ENCODE data around the gene DNAH8.

Gene DNAH8

GRCh38 chr6:38715016-38715689, at the start of gene DNAH8:
Gene DNAH8, plus strand, starts transcription at chr6:38715311. Its CDS starts 7,499 bp downstream, at chr6:38722810.
- DNase-seq: no peak
- in situ Hi-C loops (cut with HindIII; ENCODE audit: low pct_ligation_motif_present, low pct_unique_long_range_greater_than_20kb, low sequenced_read_pairs): no loop called here

- in situ Hi-C loops (cut with HindIII; ENCODE audit: low pct_ligation_motif_present, low pct_unique_long_range_greater_than_20kb, low sequenced_read_pairs): no loop called here
- peak; percentile 54 for DNase-seq
Measured at GRCh38 chr6:38671885-38672467, 43.1 kb upstream of the DNAH8 start.

- in situ Hi-C loops (cut with HindIII; ENCODE audit: low pct_ligation_motif_present, low pct_unique_long_range_greater_than_20kb, low sequenced_read_pairs): no loop called here
- DNase-seq: no peak
Measured at GRCh38 chr6:38673397-38674165, 41.5 kb upstream of the DNAH8 start.

- no peak for DNase-seq
- in situ Hi-C loops (cut with HindIII; ENCODE audit: low pct_ligation_motif_present, low pct_unique_long_range_greater_than_20kb, low sequenced_read_pairs): no loop called here
Measured at GRCh38 chr6:38676236-38676973, 38.7 kb upstream of the DNAH8 start.

GRCh38 chr6:38676974-38677544, 38.1 kb upstream of the DNAH8 start:
- in situ Hi-C loops (cut with HindIII; ENCODE audit: low pct_ligation_motif_present, low pct_unique_long_range_greater_than_20kb, low sequenced_read_pairs): no loop called here
- no peak for DNase-seq

- DNase-seq: no peak
- in situ Hi-C loops (cut with HindIII; ENCODE audit: low pct_ligation_motif_present, low pct_unique_long_range_greater_than_20kb, low sequenced_read_pairs): no loop called here
Measured at GRCh38 chr6:38678178-38678760, 36.8 kb upstream of the DNAH8 start.

- DNase-seq: no peak
- in situ Hi-C loops (cut with HindIII; ENCODE audit: low pct_ligation_motif_present, low pct_unique_long_range_greater_than_20kb, low sequenced_read_pairs): no loop called here
Measured at GRCh38 chr6:38679668-38680067, 35.4 kb upstream of the DNAH8 start.

GRCh38 chr6:38681850-38682249, 33.3 kb upstream of the DNAH8 start:
- in situ Hi-C loops (cut with HindIII; ENCODE audit: low pct_ligation_motif_present, low pct_unique_long_range_greater_than_20kb, low sequenced_read_pairs): no loop called here
- DNase-seq: no peak

GRCh38 chr6:38684237-38684636, 30.9 kb upstream of the DNAH8 start:
- in situ Hi-C loops (cut with HindIII; ENCODE audit: low pct_ligation_motif_present, low pct_unique_long_range_greater_than_20kb, low sequenced_read_pairs): no loop called here
- DNase-seq: no peak

GRCh38 chr6:38684904-38685303, 30.2 kb upstream of the DNAH8 start:
- DNase-seq: no peak
- in situ Hi-C loops (cut with HindIII; ENCODE audit: low pct_ligation_motif_present, low pct_unique_long_range_greater_than_20kb, low sequenced_read_pairs): no loop called here

GRCh38 chr6:38686270-38687042, 28.7 kb upstream of the DNAH8 start:
- in situ Hi-C loops (cut with HindIII; ENCODE audit: low pct_ligation_motif_present, low pct_unique_long_range_greater_than_20kb, low sequenced_read_pairs): no loop called here

GRCh38 chr6:38687043-38687353, 28.1 kb upstream of the DNAH8 start:
- DNase-seq: no peak
- in situ Hi-C loops (cut with HindIII; ENCODE audit: low pct_ligation_motif_present, low pct_unique_long_range_greater_than_20kb, low sequenced_read_pairs): no loop called here

More at GRCh38 chr6:38686270-38687042, 28.7 kb upstream of the DNAH8 start:
- DNase-seq: no peak

- in situ Hi-C loops (cut with HindIII; ENCODE audit: low pct_ligation_motif_present, low pct_unique_long_range_greater_than_20kb, low sequenced_read_pairs): no loop called here
- no peak for DNase-seq
Measured at GRCh38 chr6:38687549-38687948, 27.6 kb upstream of the DNAH8 start.

GRCh38 chr6:38688579-38689087, 26.5 kb upstream of the DNAH8 start:
- no peak for DNase-seq

GRCh38 chr6:38695227-38695900, 19.7 kb upstream of the DNAH8 start:
- no peak for DNase-seq
- in situ Hi-C loops (cut with HindIII; ENCODE audit: low pct_ligation_motif_present, low pct_unique_long_range_greater_than_20kb, low sequenced_read_pairs): no loop called here

More at GRCh38 chr6:38688579-38689087, 26.5 kb upstream of the DNAH8 start:
- in situ Hi-C loops (cut with HindIII; ENCODE audit: low pct_ligation_motif_present, low pct_unique_long_range_greater_than_20kb, low sequenced_read_pairs): no loop called here

- in situ Hi-C loops (cut with HindIII; ENCODE audit: low pct_ligation_motif_present, low pct_unique_long_range_greater_than_20kb, low sequenced_read_pairs): no loop called here
- no peak for DNase-seq
Measured at GRCh38 chr6:38695933-38696332, 19.2 kb upstream of the DNAH8 start.

- in situ Hi-C loops (cut with HindIII; ENCODE audit: low pct_ligation_motif_present, low pct_unique_long_range_greater_than_20kb, low sequenced_read_pairs): no loop called here
Measured at GRCh38 chr6:38696345-38696744, 18.8 kb upstream of the DNAH8 start.

More at GRCh38 chr6:38696345-38696744, 18.8 kb upstream of the DNAH8 start:
- DNase-seq: no peak

Measured in ACHN (cell line).